B cell (primary cell): ENCODE measurements around the gene CLK4. TPM values are rescaled to one million over a fixed set of nuclear protein-coding genes. Genes with fewer than 3 reads are reported as not detected.

Experiments used
- ATAC-seq: fragments of 200-7000 bp; cut with Tn5 transposase; one replicate; pipeline ENCODE4 v1.10.0; 2021; ENCODE audit warnings: low read depth, mild to moderate bottlenecking, moderate number of reproducible peaks, moderate library complexity
- CTCF ChIA-PET: fragments of 350-600 bp; sonication (Branson Sonifier 250); formaldehyde crosslinking; loops from one replicate; lab custom pipeline; 2021; ENCODE audit warnings: antibody characterized with exemption, inconsistent platforms; lab: Charles Lee
- POLR2A ChIA-PET: fragments of 350-600 bp; sonication (Branson Sonifier 250); formaldehyde crosslinking; loops from one replicate; lab custom pipeline; 2021; ENCODE audit warnings: antibody characterized with exemption; lab: Charles Lee
- DNase-seq: peaks from one replicate; pipeline ENCODE4 v3.0.0; 2013
- H2AFZ ChIP-seq: 2 replicates; pipeline ENCODE4 v1.6.1; 2012; ENCODE audit warnings: mild to moderate bottlenecking, low read depth, low read length; ENCODE audit not compliant: insufficient read depth, poor library complexity, severe bottlenecking
- H3K27ac ChIP-seq, 2 donors: 1 replicate in 1 of 2; 2 replicates in 1 of 2; pipeline ENCODE4 v1.5.1; 2012 to 2013; ENCODE audit warnings: low read length in 2 of 2, mild to moderate bottlenecking in 2 of 2, moderate library complexity in 1 of 2
- H3K27me3 ChIP-seq, 4 experiments: fragments of 200-600 bp in 1 of 4; sonication (generic) in 1 of 4; replicated peaks in 1 of 4; 1 replicate in 2 of 4; 2 replicates in 2 of 4; pipeline versions ENCODE4 v1.6.1 to v1.7.0; 2013 to 2016; ENCODE audit warnings: low read length in 3 of 4, mild to moderate bottlenecking in 2 of 4, mixed read lengths in 1 of 4, moderate library complexity in 1 of 4; ENCODE audit not compliant: insufficient read depth in 4 of 4, control insufficient read depth in 3 of 4; ENCODE audit errors: control extremely low read depth in 1 of 4
- H3K36me3 ChIP-seq, 2 experiments: replicated peaks in 1 of 2; 1 replicate in 1 of 2; 2 replicates in 1 of 2; pipeline versions ENCODE4 v1.6.1 to v1.7.1; 2013; ENCODE audit warnings: low read length in 1 of 2; ENCODE audit not compliant: insufficient read depth in 2 of 2, control insufficient read depth in 1 of 2; ENCODE audit errors: control extremely low read depth in 1 of 2, extremely low read depth in 1 of 2
- H3K4me1 ChIP-seq, 2 donors: fragments of 200-600 bp in 1 of 2; sonication (generic) in 1 of 2; 1 replicate in 1 of 2; 2 replicates in 1 of 2; pipeline versions ENCODE4 v1.5.1 to v1.6.1; 2013 to 2017; ENCODE audit warnings: low read length in 2 of 2; ENCODE audit not compliant: control insufficient read depth in 2 of 2, insufficient read depth in 2 of 2
- H3K4me2 ChIP-seq: replicated peaks from 2 replicates; pipeline ENCODE3; 2012; ENCODE audit warnings: mild to moderate bottlenecking, low read depth, low read length; ENCODE audit not compliant: poor library complexity, severe bottlenecking
- H3K4me3 ChIP-seq, 5 experiments: fragments of 200-600 bp in 1 of 5; sonication (generic) in 1 of 5; 1 replicate in 3 of 5; 2 replicates in 2 of 5; pipeline versions ENCODE4 v1.5.1 to v1.7.0; 2011 to 2016; ENCODE audit warnings: low read length in 4 of 5, mild to moderate bottlenecking in 4 of 5, low read depth in 2 of 5, control low read depth in 1 of 5, moderate library complexity in 1 of 5; ENCODE audit not compliant: insufficient read depth in 1 of 5; ENCODE audit errors: control extremely low read depth in 1 of 5, extremely low read depth in 1 of 5
- H3K79me2 ChIP-seq: fragments of 200-600 bp; sonication (generic); one replicate; pipeline ENCODE4 v1.6.0; 2016; ENCODE audit warnings: low read length; ENCODE audit not compliant: control insufficient read depth, insufficient read depth
- H3K9ac ChIP-seq: fragments of 200-600 bp; sonication (generic); 2 replicates; pipeline ENCODE4 v1.6.1; 2017; ENCODE audit warnings: mild to moderate bottlenecking, low read length, moderate library complexity
- H3K9me3 ChIP-seq, 3 donors: one replicate each; pipeline versions ENCODE4 v1.6.1 to v1.7.1; 2013; ENCODE audit warnings: low read length in 2 of 3; ENCODE audit not compliant: control insufficient read depth in 2 of 3, insufficient read depth in 1 of 3; ENCODE audit errors: control extremely low read depth in 1 of 3
- H4K20me1 ChIP-seq: 2 replicates; pipeline ENCODE4 v1.6.0; 2012; ENCODE audit warnings: mild to moderate bottlenecking, low read length; ENCODE audit not compliant: insufficient read depth, control insufficient read depth, poor library complexity, severe bottlenecking
- H3K27ac Mint-ChIP-seq: one replicate; pipeline ENCODE4 v1.8.0; 2021; ENCODE audit warnings: mixed read lengths
- H3K27me3 Mint-ChIP-seq: one replicate; pipeline ENCODE4 v1.8.0; 2021; ENCODE audit warnings: mixed read lengths
- H3K4me1 Mint-ChIP-seq: one replicate; pipeline ENCODE4 v1.8.0; 2021; ENCODE audit warnings: mixed read lengths
- H3K4me3 Mint-ChIP-seq: one replicate; pipeline ENCODE4 v1.8.0; 2021; ENCODE audit warnings: mixed read lengths
- H3K9me3 Mint-ChIP-seq: one replicate; pipeline ENCODE4 v1.8.0; 2022; ENCODE audit warnings: mixed read lengths; ENCODE audit not compliant: insufficient read depth
- EZH2 ChIP-seq: IDR thresholded peaks from 2 replicates; pipeline ENCODE4 v1.6.1; 2012; ENCODE audit warnings: borderline replicate concordance, low read depth, mild to moderate bottlenecking, moderate library complexity, low read length; ENCODE audit not compliant: insufficient read depth, poor library complexity, severe bottlenecking
- WGBS: methylation state at CpG from one replicate; pipeline ENCODE4 v1.1.5; 2013; ENCODE audit warnings: missing lambda C conversion rate; ENCODE audit not compliant: insufficient coverage; 5-methylcytosine and 5-hydroxymethylcytosine counted together
- intact Hi-C: fragments of 100-400 bp; cut with micrococcal nuclease; formaldehyde crosslinking; loops from one replicate; pipeline ENCODE4 v1.10.0; 2022
- polyA plus RNA-seq: library from polyadenylated mRNA; depleted of rRNA; stranded (reverse); fragments of >200 nt; gene quantifications from 2 replicates; pipeline ENCODE4 v1.2.3, GENCODE V29; 2012
- total RNA-seq, 2 donors: library from RNA; stranded (reverse); fragments of 120-200 nt in 1 of 2; gene quantifications; 1 replicate in 1 of 2; 2 replicates in 1 of 2; pipeline versions ENCODE4 v1.2.3 to v1.2.4, GENCODE V29; 2013 to 2022
- TF ChIP-seq, protein P1 (sequence below): fragments of 200-600 bp; IDR thresholded peaks from one replicate; pipeline ENCODE4 v1.8.0; 2022; ENCODE audit warnings: antibody characterized with exemption, mild to moderate bottlenecking

The CLK4 gene
- total and polyA plus RNA-seq, 2 donors (not counting 1 experiment from before 2014, with no cell fraction given): 72.3 to 132 TPM

- 26% methylated on average over 31 of the region's 31 CpGs for WGBS
- ChIA-PET CTCF (no interaction called here), POLR2A (no interaction called here)
- no peak for DNase-seq
- no peaks in the 10 kb centered on the region for H3K4me1 ChIP-seq
- intact Hi-C loops: no loop called here
- Mint-ChIP-seq H3K4me3 (no peak overlapping the region), H3K27ac (no peak overlapping the region), H3K4me1 (no peaks in the 10 kb centered on the region), H3K27me3 (peaks cover 41% of the 10 kb centered on the region), H3K9me3 (peaks cover 5% of the 10 kb centered on the region)
- no peaks in the 10 kb centered on the region for H4K20me1 ChIP-seq
- no peak overlapping the region for H3K4me2 ChIP-seq
- H3K4me3 ChIP-seq: no peak overlapping the region
- peaks cover 0 to 13% (median 0%) of the 10 kb centered on the region in 3 donors for H3K9me3 ChIP-seq
- H3K36me3 ChIP-seq: no peaks in the 10 kb centered on the region
- no peak for TF ChIP-seq EZH2
- TF ChIP-seq, protein P1, sequence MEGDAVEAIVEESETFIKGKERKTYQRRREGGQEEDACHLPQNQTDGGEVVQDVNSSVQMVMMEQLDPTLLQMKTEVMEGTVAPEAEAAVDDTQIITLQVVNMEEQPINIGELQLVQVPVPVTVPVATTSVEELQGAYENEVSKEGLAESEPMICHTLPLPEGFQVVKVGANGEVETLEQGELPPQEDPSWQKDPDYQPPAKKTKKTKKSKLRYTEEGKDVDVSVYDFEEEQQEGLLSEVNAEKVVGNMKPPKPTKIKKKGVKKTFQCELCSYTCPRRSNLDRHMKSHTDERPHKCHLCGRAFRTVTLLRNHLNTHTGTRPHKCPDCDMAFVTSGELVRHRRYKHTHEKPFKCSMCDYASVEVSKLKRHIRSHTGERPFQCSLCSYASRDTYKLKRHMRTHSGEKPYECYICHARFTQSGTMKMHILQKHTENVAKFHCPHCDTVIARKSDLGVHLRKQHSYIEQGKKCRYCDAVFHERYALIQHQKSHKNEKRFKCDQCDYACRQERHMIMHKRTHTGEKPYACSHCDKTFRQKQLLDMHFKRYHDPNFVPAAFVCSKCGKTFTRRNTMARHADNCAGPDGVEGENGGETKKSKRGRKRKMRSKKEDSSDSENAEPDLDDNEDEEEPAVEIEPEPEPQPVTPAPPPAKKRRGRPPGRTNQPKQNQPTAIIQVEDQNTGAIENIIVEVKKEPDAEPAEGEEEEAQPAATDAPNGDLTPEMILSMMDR: no peak
- H2AFZ ChIP-seq: no peak overlapping the region
- H3K79me2 ChIP-seq: no peaks in the 10 kb centered on the region
- H3K27ac ChIP-seq: no peak overlapping the region
- no peak for ATAC-seq
- H3K27me3 ChIP-seq: peaks cover 0 to 11% (median 4%) of the 10 kb centered on the region in 4 experiments
- H3K9ac ChIP-seq: no peak overlapping the region
These were observed 49.4 kb downstream of the CLK4 start for GRCh38 chr5:178577376-178577839.

GRCh38 chr5:178576591-178577351 is 50.1 kb downstream of the CLK4 start:
- ChIA-PET CTCF (no interaction called here), POLR2A (no interaction called here)
- 10% methylated on average over 92 of the region's 92 CpGs for WGBS
- Histone ChIP-seq H3K4me2 (no peak overlapping the region), H3K27me3 (peaks cover 0 to 11% (median 4%) of the 10 kb centered on the region in 4 experiments), H3K27ac (no peak overlapping the region), H2AFZ (no peak overlapping the region), H3K4me3 (no peak overlapping the region), H3K9me3 (peaks cover 0 to 14% (median 0%) of the 10 kb centered on the region in 3 donors), H4K20me1 (no peaks in the 10 kb centered on the region), H3K9ac (no peak overlapping the region), H3K36me3 (no peaks in the 10 kb centered on the region), H3K4me1 (no peaks in the 10 kb centered on the region), H3K79me2 (no peaks in the 10 kb centered on the region)
- ATAC-seq: no peak
- H3K27me3 Mint-ChIP-seq: peaks cover 43% of the 10 kb centered on the region
- H3K9me3 Mint-ChIP-seq: peaks cover 5% of the 10 kb centered on the region
- intact Hi-C loops: no loop called here
- no peak overlapping the region for H3K27ac Mint-ChIP-seq
- H3K4me1 Mint-ChIP-seq: no peaks in the 10 kb centered on the region
- no peak for TF ChIP-seq EZH2
- no peak overlapping the region for H3K4me3 Mint-ChIP-seq
- DNase-seq: no peak
